K562 (cell line): ENCODE results near the gene NUP205. TPM values are rescaled to one million over a fixed set of nuclear protein-coding genes. Genes with fewer than 3 reads are reported as not detected.
A peak's percentile ranks its signal among the peaks of the same experiment; 100 is the strongest.

ENCODE experiments used
- CBX3 ChIP-seq, 2 experiments: IDR thresholded peaks; 1 replicate in 1 of 2; 2 replicates in 1 of 2; pipeline ENCODE4 v1.6.1; 2012; ENCODE audit warnings: inconsistent platforms in 2 of 2, low read length in 2 of 2, borderline replicate concordance in 1 of 2, control low read depth in 1 of 2
- GATA2 ChIP-seq: sonication (generic); formaldehyde crosslinking; IDR thresholded peaks from 2 replicates; pipeline ENCODE4 v1.4.0; 2020; ENCODE audit warnings: mild to moderate bottlenecking, missing genetic modification reagents
- KDM2B ChIP-seq: fragments of 250-450 bp; sonication (Bioruptor Pico); IDR thresholded peaks from 2 replicates; pipeline ENCODE4 v1.8.0; 2021; ENCODE audit warnings: mild to moderate bottlenecking, moderate library complexity
- MXI1 ChIP-seq: IDR thresholded peaks from 2 replicates; pipeline ENCODE4 v1.6.1; 2011; ENCODE audit warnings: low read depth, mild to moderate bottlenecking, improper control_type of control experiment, low read length
- NCOA1 ChIP-seq: fragments of 450-650 bp; IDR thresholded peaks from 2 replicates; pipeline ENCODE4 v1.6.1; 2016; ENCODE audit warnings: low read depth
- NCOR1 ChIP-seq: fragments of 450-650 bp; IDR thresholded peaks from 2 replicates; pipeline ENCODE4 v1.6.1; 2016; ENCODE audit warnings: mild to moderate bottlenecking, moderate library complexity
- NFATC3 ChIP-seq: fragments of 450-650 bp; IDR thresholded peaks from 2 replicates; pipeline ENCODE4 v1.6.1; 2017; ENCODE audit warnings: mild to moderate bottlenecking
- PRMT5 ChIP-seq: sonication (generic); formaldehyde crosslinking; IDR thresholded peaks from 2 replicates; pipeline ENCODE4 v1.5.0; 2020; ENCODE audit warnings: missing genetic modification reagents
- RBM14 ChIP-seq: fragments of 200-400 bp; formaldehyde crosslinking; IDR thresholded peaks from 2 replicates; pipeline ENCODE4 v1.6.1; 2018; ENCODE audit warnings: low read depth, mild to moderate bottlenecking, low read length, moderate library complexity, borderline replicate concordance; ENCODE audit not compliant: insufficient read depth
- SAP30 ChIP-seq: fragments of 200-600 bp; sonication (generic); IDR thresholded peaks from 2 replicates; pipeline ENCODE4 v1.6.1; 2012; ENCODE audit warnings: borderline replicate concordance, low read depth, mild to moderate bottlenecking, moderate library complexity, low read length, control low read depth, inconsistent platforms; ENCODE audit not compliant: insufficient read depth, poor library complexity, severe bottlenecking
- SREBF1 ChIP-seq: fragments of 150-350 bp; IDR thresholded peaks from 2 replicates; pipeline ENCODE4 v1.6.1; 2014; ENCODE audit warnings: antibody characterized with exemption, low read depth, low read length, borderline replicate concordance
- TBP ChIP-seq: optimal IDR thresholded peaks from 2 replicates; pipeline ENCODE3; 2011; ENCODE audit warnings: low read depth, low read length, improper control_type of control experiment
- ZNF3 ChIP-seq: fragments of 250-450 bp; sonication (Bioruptor Pico); IDR thresholded peaks from 2 replicates; pipeline ENCODE4 v1.5.0; 2021; ENCODE audit warnings: mild to moderate bottlenecking, moderate library complexity
- ZNF347 ChIP-seq: fragments of 450-650 bp; formaldehyde crosslinking; IDR thresholded peaks from 2 replicates; pipeline ENCODE4 v1.4.0; 2020; ENCODE audit warnings: low read depth, mild to moderate bottlenecking, moderate library complexity
- ZNF408 ChIP-seq: fragments of 250-450 bp; sonication (Bioruptor Pico); IDR thresholded peaks from 2 replicates; pipeline ENCODE4 v1.4.0; 2020; ENCODE audit warnings: low read depth, mild to moderate bottlenecking, moderate library complexity
- ZNF507 ChIP-seq: conservative IDR thresholded peaks from 2 replicates; pipeline ENCODE4 v1.6.1; 2017; ENCODE audit warnings: missing genetic modification characterization, missing compliant biosample characterization
- polyA plus RNA-seq, 8 experiments: library from polyadenylated mRNA; depleted of rRNA in 4 of 8; stranded (reverse) in 5 of 8; unstranded in 3 of 8; fragments of >200 nt; fragmentation: Nextera tagmentation in 2 of 8; fragmentation: Illumina TruSeq in 1 of 8; extraction: Ambion mirVana in 2 of 8; extraction: Trizol in 1 of 8; gene quantifications; 2 replicates each; pipeline versions ENCODE4 v1.2.1 to v1.2.3, GENCODE V29; 2011 to 2014; ENCODE audit warnings: inconsistent platforms in 1 of 8, missing spikeins in 1 of 8
- total RNA-seq, 7 experiments: library from RNA; depleted of rRNA in 6 of 7; stranded (reverse); fragments of >200 nt in 6 of 7; fragmentation: Illumina TruSeq in 2 of 7; extraction: Trizol in 2 of 7; gene quantifications; 2 replicates each; pipeline versions ENCODE4 v1.2.1 to v1.2.3, GENCODE V29; 2011 to 2021; ENCODE audit warnings: low replicate concordance in 1 of 7
- TF ChIP-seq, protein P1 (sequence below), 2 experiments: fragments of 450-650 bp; IDR thresholded peaks; 2 replicates each; pipeline ENCODE4 v1.6.1; 2016; ENCODE audit warnings: mild to moderate bottlenecking in 2 of 2, borderline replicate concordance in 1 of 2, low read depth in 1 of 2, moderate library complexity in 1 of 2
- TF ChIP-seq, protein P2 (sequence below): fragments of 450-650 bp; formaldehyde crosslinking; IDR thresholded peaks from 2 replicates; pipeline ENCODE4 v1.4.0; 2022; ENCODE audit warnings: missing genetic modification characterization

The NUP205 gene
- total and polyA plus RNA-seq, 9 of the 15 experiments (the other 6 are each of a cell fraction or from before 2014, with no cell fraction given), result 101 to 282 (median 193) TPM

DNA sequence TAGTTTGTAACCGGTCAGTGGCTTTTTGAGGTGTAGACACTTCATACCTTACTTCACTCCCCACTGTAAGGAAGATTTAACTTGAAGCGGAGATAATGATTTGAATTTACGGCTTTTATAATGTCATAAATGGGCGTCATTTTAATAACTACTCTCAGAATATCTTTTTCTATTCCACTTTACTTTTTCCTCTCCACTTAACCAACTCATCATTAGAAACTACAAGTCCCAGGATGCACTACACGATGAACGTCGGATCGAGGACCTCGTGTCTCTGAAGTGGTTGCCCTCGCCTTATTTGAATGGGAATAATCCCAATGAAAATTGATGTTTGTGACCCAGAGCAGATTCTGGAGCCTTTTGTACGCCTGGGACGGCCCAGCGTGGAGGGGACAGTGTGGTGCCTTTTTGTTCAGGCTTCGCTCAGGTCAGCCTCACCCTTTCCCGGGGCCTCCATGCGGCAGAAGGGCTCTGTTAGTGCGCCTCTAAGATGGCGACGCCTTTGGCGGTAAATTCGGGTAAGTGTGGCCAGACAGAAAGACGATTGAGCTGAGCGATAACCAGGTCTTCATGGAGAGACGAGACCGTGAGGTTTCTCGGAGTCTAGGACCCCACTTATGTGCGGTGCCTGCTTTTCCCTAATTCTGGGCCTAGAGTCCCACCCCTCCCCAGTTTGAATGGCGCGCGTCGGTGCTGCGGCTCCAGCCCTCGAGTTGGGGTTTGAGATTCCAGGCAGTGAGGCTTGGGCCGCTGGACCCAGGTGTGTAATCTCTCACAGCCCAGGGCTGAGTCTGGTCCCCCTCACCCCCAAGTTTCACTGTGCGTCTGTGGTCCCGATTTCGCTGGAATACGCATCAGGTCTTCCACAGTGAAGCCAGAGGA is at the start of gene NUP205 (continued):
- TF ChIP-seq, protein P1, sequence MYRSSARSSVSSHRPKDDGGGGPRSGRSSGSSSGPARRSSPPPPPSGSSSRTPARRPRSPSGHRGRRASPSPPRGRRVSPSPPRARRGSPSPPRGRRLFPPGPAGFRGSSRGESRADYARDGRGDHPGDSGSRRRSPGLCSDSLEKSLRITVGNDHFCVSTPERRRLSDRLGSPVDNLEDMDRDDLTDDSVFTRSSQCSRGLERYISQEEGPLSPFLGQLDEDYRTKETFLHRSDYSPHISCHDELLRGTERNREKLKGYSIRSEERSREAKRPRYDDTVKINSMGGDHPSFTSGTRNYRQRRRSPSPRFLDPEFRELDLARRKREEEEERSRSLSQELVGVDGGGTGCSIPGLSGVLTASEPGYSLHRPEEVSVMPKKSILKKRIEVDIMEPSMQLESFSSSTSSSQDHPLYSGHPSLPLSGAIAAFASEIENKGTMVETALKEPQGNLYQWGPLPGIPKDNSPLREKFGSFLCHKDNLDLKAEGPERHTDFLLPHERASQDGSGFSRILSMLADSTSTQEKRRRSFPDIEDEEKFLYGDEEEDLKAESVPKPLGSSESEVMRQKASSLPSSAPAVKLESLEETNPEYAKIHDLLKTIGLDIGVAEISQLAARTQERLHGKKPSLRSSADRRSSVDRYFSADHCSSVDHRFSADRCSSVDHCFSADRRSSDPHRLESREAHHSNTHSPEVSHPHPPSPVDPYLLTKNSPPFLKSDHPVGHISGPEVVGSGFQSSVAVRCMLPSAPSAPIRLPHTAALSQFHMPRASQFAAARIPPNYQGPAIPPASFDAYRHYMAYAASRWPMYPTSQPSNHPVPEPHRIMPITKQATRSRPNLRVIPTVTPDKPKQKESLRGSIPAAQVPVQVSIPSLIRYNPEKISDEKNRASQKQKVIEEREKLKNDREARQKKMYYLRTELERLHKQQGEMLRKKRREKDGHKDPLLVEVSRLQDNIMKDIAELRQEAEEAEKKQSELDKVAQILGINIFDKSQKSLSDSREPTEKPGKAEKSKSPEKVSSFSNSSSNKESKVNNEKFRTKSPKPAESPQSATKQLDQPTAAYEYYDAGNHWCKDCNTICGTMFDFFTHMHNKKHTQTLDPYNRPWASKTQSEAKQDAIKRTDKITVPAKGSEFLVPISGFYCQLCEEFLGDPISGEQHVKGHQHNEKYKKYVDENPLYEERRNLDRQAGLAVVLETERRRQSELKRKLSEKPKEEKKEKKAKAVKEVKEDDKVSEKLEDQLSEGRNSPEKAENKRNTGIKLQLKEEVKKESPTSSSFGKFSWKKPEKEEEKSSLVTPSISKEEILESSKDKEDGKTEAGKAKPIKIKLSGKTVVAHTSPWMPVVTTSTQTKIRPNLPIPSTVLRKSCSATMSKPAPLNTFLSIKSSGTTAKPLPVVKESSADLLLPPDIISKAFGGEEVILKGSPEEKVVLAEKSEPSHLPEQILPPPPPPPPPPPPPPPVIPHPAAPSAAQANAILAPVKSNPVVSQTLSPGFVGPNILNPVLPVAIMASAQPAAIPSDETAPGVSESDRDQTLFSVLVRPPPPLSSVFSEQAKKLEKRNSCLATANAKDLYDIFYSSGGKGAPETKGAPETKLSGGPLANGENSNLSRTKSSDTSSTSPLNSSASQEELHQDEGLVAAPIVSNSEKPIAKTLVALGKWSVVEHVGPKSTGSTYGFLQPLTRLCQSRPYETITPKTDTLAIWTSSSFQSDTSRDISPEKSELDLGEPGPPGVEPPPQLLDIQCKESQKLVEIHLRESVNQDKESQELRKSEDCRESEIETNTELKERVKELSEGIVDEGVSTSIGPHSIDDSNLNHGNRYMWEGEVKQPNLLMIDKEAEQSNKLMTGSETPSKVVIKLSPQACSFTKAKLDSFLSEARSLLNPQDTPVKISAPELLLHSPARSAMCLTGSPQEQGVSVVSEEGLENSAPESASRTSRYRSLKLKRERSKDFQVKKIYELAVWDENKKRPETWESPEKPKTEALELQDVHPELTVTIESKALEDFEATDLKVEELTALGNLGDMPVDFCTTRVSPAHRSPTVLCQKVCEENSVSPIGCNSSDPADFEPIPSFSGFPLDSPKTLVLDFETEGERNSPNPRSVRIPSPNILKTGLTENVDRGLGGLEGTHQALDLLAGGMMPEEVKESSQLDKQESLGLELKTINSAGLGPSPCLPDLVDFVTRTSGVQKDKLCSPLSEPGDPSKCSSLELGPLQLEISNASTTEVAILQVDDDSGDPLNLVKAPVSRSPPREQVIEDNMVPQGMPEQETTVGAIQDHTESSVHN (IDR thresholded peaks at IDR 0.05; ENCODE audit: borderline replicate concordance in 1 of 2, low read depth in 1 of 2), result no peak
- peak; percentile 42; the same call in 1 of the 2 replicates for TF ChIP-seq NCOR1
- peak in 1 of 2 experiments; percentile 96; a peak in 2 of 3 replicates for TF ChIP-seq CBX3 (IDR thresholded peaks at IDR 0.05; ENCODE audit: borderline replicate concordance in 1 of 2, low read length in 2 of 2)
- peak; percentile 36; the same call in 1 of the 2 replicates for TF ChIP-seq NFATC3
- TF ChIP-seq MXI1, result peak; percentile 42
- 0 out of 2 replicates have a peak, but pooled peaks have one; percentile 23 for TF ChIP-seq NCOA1
- TF ChIP-seq TBP, result peak; percentile 96
- no peak for TF ChIP-seq KDM2B (CRISPR knock-in tag)
- TF ChIP-seq ZNF347 (CRISPR knock-in tag), result no peak
- 0 out of 2 replicates have a peak, but pooled peaks have one; percentile 24 for TF ChIP-seq GATA2
- no peak for TF ChIP-seq PRMT5
- TF ChIP-seq, protein P2, sequence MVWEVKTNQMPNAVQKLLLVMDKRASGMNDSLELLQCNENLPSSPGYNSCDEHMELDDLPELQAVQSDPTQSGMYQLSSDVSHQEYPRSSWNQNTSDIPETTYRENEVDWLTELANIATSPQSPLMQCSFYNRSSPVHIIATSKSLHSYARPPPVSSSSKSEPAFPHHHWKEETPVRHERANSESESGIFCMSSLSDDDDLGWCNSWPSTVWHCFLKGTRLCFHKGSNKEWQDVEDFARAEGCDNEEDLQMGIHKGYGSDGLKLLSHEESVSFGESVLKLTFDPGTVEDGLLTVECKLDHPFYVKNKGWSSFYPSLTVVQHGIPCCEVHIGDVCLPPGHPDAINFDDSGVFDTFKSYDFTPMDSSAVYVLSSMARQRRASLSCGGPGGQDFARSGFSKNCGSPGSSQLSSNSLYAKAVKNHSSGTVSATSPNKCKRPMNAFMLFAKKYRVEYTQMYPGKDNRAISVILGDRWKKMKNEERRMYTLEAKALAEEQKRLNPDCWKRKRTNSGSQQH (CRISPR knock-in tag), result peak; percentile 84
- no peak for TF ChIP-seq ZNF3 (CRISPR knock-in tag)
- TF ChIP-seq ZNF507 (tag), result no peak
- TF ChIP-seq ZNF408 (CRISPR knock-in tag), result no peak
- peak; percentile 95 for TF ChIP-seq SAP30
- TF ChIP-seq SREBF1, result peak; percentile 19; the same call in 1 of the 2 replicates
- TF ChIP-seq RBM14, result no peak
